ENCODE results near the gene EPHA7. TPM values are rescaled to one million over a fixed set of nuclear protein-coding genes. Genes with fewer than 3 reads are reported as not detected.

Gene EPHA7
- total and polyA plus RNA-seq, 7 donors = 0.01 to 0.75 (median 0.10) TPM

DNA sequence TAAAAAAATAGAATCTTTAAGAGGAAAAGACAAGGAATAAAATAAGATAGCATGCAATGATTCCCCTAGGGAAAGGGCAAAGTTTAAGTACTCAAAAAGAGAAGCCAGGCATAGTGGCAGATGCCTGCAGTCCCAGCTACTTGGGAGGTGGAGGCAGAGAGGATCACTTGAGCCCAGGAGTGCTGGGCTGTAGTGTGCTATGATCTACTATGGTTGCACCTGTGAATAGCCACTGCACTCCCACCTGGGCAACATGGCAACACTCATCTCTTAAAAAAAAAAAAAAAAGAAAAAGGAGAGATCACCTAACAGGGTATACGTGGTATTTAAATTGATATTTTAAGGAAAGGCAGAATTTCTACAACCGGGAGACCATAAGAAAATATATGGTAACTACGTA is 16.0 kb downstream of the EPHA7 start:
- H3K27me3 ChIP-seq (ENCODE audit: insufficient read depth in 3 of 3, low read length in 2 of 3) = peaks cover 0 to 2% (median 0%) of the 10 kb centered on the region in 3 donors
- intact Hi-C loops (cut with DNase I) = no loop called here
- H3K9me3 ChIP-seq = no peaks in the 10 kb centered on the region
- ATAC-seq (no peak), DNase-seq (no peak)
- no peak overlapping the region for H3K4me3 ChIP-seq
- WGBS, 3 donors = 92 to 97% (median 93%) methylated on average over 3 of the region's 3 CpGs
- no peaks in the 10 kb centered on the region for H3K36me3 ChIP-seq (ENCODE audit: insufficient read depth in 1 of 2, low read depth in 1 of 2)
- TF ChIP-seq, protein P1, sequence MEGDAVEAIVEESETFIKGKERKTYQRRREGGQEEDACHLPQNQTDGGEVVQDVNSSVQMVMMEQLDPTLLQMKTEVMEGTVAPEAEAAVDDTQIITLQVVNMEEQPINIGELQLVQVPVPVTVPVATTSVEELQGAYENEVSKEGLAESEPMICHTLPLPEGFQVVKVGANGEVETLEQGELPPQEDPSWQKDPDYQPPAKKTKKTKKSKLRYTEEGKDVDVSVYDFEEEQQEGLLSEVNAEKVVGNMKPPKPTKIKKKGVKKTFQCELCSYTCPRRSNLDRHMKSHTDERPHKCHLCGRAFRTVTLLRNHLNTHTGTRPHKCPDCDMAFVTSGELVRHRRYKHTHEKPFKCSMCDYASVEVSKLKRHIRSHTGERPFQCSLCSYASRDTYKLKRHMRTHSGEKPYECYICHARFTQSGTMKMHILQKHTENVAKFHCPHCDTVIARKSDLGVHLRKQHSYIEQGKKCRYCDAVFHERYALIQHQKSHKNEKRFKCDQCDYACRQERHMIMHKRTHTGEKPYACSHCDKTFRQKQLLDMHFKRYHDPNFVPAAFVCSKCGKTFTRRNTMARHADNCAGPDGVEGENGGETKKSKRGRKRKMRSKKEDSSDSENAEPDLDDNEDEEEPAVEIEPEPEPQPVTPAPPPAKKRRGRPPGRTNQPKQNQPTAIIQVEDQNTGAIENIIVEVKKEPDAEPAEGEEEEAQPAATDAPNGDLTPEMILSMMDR (IDR thresholded peaks at IDR 0.05) = no peak
- H3K4me1 ChIP-seq = no peaks in the 10 kb centered on the region
- no peak overlapping the region for H3K27ac ChIP-seq

DNA sequence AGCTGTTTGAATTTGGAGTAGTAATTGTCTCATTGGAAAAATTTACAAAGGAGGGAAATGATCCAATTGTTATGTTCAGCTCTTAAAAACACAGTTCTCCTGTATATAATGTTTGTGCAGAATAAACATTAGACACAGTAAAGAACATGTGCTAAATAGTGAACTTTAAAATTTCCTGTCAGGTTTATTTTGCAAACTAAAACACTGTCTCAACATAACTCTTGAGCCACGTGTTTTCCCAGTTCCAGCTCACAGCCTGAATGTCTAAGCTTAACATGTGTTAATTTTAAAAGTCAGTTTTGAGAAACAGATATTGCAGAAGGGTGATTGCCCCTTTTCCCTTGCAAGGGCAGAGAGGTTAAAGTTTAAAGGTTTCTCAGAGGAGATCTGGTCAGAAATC is 20.6 kb downstream of the EPHA7 start:
- H3K9me3 ChIP-seq = no peaks in the 10 kb centered on the region
- WGBS, 3 donors = 29 to 34% (median 33%) methylated on average over 1 of the region's 1 CpG
- H3K4me3 ChIP-seq = no peak overlapping the region
- H3K27ac ChIP-seq = no peak overlapping the region
- H3K27me3 ChIP-seq (ENCODE audit: insufficient read depth in 3 of 3, low read length in 2 of 3) = peaks cover 0 to 2% (median 0%) of the 10 kb centered on the region in 3 donors
- ATAC-seq (no peak), DNase-seq (no peak)
- no peaks in the 10 kb centered on the region for H3K36me3 ChIP-seq (ENCODE audit: insufficient read depth in 1 of 2, low read depth in 1 of 2)
- H3K4me1 ChIP-seq = no peaks in the 10 kb centered on the region
- TF ChIP-seq, protein P1 (IDR thresholded peaks at IDR 0.05) = no peak
- intact Hi-C loops (cut with DNase I) = no loop called here

DNA sequence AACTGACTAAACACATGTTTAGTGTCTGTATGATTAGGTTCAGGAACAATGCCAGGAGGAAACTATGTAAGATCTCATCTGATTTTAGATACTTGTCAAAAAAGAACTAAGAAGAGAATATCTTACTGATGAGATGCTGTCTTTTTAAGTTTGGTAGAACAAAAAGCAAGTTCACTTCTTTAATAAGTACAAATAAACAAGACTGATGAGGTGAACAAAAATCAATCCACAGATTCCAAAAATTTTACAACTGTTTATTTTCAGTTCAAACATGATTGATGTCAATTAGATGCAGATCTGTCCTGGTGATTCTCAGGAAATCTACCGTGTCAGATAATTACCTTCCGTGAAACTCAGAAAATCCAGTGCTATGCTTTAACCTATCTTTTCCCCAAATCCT is 24.9 kb downstream of the EPHA7 start:
- no peak for ATAC-seq
- Histone ChIP-seq H3K9me3 (no peaks in the 10 kb centered on the region), H3K27ac (no peak overlapping the region), H3K36me3 (ENCODE audit: insufficient read depth in 1 of 2, low read depth in 1 of 2) (no peaks in the 10 kb centered on the region), H3K4me1 (no peaks in the 10 kb centered on the region), H3K27me3 (ENCODE audit: insufficient read depth in 3 of 3, low read length in 2 of 3) (peaks cover 0 to under 1% (median 0%) of the 10 kb centered on the region in 3 donors), H3K4me3 (no peak overlapping the region)
- TF ChIP-seq, protein P1 (IDR thresholded peaks at IDR 0.05) = no peak
- no peak for DNase-seq
- WGBS, 3 donors = 42 to 83% (median 56%) methylated on average over 2 of the region's 2 CpGs
- intact Hi-C loops (cut with DNase I) = no loop called here

DNA sequence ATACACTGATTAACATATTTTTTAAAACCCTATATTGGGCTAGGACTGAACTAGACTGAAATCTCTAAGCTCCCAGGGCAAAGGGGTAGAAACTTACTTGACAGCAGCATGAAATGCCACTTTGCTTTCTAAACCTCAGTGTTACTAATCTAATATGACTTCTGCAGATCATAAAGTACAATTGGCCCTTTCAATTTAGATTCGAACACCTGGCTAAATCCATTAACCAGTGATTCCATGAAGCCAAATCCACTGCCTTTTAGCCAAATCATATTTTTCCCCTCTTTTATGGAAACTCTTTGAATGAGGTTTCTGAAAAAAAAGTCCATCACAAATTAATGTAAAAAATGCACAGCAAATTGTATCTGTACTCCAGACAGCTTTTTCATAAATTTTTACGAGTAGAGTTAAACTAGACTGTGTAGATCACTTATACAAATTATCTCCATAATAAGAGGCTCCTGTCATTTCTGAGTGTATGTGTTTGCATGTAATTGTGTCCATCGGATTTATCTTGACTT is 25.7 kb downstream of the EPHA7 start:
- no peak overlapping the region for H3K27ac ChIP-seq
- H3K27me3 ChIP-seq (ENCODE audit: insufficient read depth in 3 of 3, low read length in 2 of 3) = no peaks in the 10 kb centered on the region
- TF ChIP-seq, protein P1 (IDR thresholded peaks at IDR 0.05) = no peak
- H3K9me3 ChIP-seq = no peaks in the 10 kb centered on the region
- no peak for DNase-seq
- intact Hi-C loops (cut with DNase I) = no loop called here
- WGBS, 3 donors = 38 to 59% (median 42%) methylated on average over 3 of the region's 3 CpGs
- no peaks in the 10 kb centered on the region for H3K36me3 ChIP-seq (ENCODE audit: insufficient read depth in 1 of 2, low read depth in 1 of 2)
- H3K4me3 ChIP-seq = no peak overlapping the region
- no peak for ATAC-seq
- H3K4me1 ChIP-seq = no peaks in the 10 kb centered on the region

DNA sequence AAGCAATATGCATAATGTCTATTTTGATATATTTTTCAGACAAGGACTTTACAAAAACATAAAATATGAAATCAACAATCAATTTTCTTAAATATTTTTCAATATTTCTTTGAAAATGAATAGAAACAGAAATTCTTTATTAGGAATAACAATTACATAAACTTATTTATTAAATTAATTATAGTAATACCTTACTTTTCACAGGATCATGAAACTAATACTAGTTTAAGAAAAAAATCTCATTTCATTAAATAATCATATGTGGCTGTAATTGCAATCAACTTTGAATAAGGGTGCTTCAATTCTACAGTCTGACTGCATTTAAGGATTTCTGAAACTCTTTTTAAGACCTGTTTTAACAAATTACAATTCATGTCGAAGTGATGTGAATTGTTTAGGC is 26.6 kb downstream of the EPHA7 start:
- WGBS, 3 donors = 38 to 65% (median 49%) methylated on average over 1 of the region's 1 CpG
- TF ChIP-seq, protein P1 (IDR thresholded peaks at IDR 0.05) = no peak
- H3K27ac ChIP-seq = no peak overlapping the region
- DNase-seq (no peak), ATAC-seq (no peak)
- no peak overlapping the region for H3K4me3 ChIP-seq
- H3K9me3 ChIP-seq = no peaks in the 10 kb centered on the region
- H3K4me1 ChIP-seq = no peaks in the 10 kb centered on the region
- intact Hi-C loops (cut with DNase I) = no loop called here
- no peaks in the 10 kb centered on the region for H3K36me3 ChIP-seq (ENCODE audit: insufficient read depth in 1 of 2, low read depth in 1 of 2)
- H3K27me3 ChIP-seq (ENCODE audit: insufficient read depth in 3 of 3, low read length in 2 of 3) = no peaks in the 10 kb centered on the region
